ENCODE data around the gene KNG1. TPM values are rescaled to one million over a fixed set of nuclear protein-coding genes. Genes with fewer than 3 reads are reported as not detected.
A peak's percentile ranks its signal among the peaks of the same experiment; 100 is the strongest.

KNG1 gene
- total and polyA plus RNA-seq, 2 of the 8 experiments (the other 6 are each of a cell fraction or from before 2014, with no cell fraction given) = 0.05 TPM; not detected in 1

DNA sequence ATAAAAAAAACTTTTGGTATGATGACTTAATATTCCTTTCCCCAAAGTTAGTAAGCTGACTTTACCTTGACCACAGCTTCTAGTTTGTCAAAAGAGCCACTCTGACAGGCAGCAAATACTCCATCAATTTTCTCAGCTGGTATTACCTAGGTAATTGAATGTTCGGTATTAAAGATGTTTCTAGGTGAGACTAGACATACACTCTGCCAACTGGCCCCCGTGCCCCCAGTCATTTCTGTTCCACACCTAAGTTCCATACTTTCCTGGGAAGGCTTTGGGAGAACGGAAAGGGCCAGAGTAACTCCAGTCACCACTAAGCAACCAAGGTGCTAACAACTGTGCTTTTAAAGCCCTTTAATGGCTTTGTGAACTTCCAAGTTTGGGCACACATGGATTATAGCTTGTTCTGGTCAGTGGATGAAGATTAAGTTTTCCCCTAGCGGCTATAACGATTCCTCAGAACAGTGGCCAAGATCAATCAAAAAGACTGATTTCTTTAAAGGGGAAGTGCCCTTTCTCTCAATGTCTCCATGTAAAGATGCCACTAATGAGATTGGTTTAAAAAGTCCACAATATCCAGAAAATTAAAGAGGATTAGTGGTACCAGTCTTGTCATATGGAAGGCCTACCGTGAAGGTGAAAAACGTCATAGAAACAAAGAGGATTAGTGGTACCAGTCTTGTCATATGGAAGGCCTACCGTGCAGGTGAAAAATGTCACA lies 73.3 kb downstream of the KNG1 start (continued):
- no peak for TF ChIP-seq RXRA (IDR thresholded peaks at IDR 0.05; ENCODE audit: insufficient read depth, low read depth, low read length)
- no peak for TF ChIP-seq RAD21 (IDR thresholded peaks at IDR 0.05 in 1 of 2, conservative IDR thresholded peaks at IDR 0.05 in 1 of 2; ENCODE audit: low read depth in 2 of 2, low read length in 2 of 2)
- no peak for TF ChIP-seq SIX5 (IDR thresholded peaks at IDR 0.05; ENCODE audit: low read depth, low read length)
- TF ChIP-seq RNF2 (IDR thresholded peaks at IDR 0.05; ENCODE audit: borderline replicate concordance, low read depth, low read length, missing control alignments, poor library complexity, severe bottlenecking) = no peak
- TF ChIP-seq, protein P1, sequence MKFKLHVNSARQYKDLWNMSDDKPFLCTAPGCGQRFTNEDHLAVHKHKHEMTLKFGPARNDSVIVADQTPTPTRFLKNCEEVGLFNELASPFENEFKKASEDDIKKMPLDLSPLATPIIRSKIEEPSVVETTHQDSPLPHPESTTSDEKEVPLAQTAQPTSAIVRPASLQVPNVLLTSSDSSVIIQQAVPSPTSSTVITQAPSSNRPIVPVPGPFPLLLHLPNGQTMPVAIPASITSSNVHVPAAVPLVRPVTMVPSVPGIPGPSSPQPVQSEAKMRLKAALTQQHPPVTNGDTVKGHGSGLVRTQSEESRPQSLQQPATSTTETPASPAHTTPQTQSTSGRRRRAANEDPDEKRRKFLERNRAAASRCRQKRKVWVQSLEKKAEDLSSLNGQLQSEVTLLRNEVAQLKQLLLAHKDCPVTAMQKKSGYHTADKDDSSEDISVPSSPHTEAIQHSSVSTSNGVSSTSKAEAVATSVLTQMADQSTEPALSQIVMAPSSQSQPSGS (IDR thresholded peaks at IDR 0.05; ENCODE audit: low read length) = peak; percentile 66; the same call in 1 of the 2 replicates
- peak; percentile 84 for TF ChIP-seq TAF7 (optimal IDR thresholded peaks at IDR 0.05; ENCODE audit: borderline replicate concordance, low read depth, low read length)
- peak; percentile 69 for TF ChIP-seq SIRT6 (IDR thresholded peaks at IDR 0.05; ENCODE audit: low read length)
- TF ChIP-seq EP300 (IDR thresholded peaks at IDR 0.05; ENCODE audit: borderline replicate concordance in 1 of 2, low read depth in 2 of 2, low read length in 2 of 2) = no peak
- no peak for TF ChIP-seq MAFK (IDR thresholded peaks at IDR 0.05; ENCODE audit: low read depth, low read length)
- TF ChIP-seq, protein P2, sequence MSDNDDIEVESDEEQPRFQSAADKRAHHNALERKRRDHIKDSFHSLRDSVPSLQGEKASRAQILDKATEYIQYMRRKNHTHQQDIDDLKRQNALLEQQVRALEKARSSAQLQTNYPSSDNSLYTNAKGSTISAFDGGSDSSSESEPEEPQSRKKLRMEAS (IDR thresholded peaks at IDR 0.05) = no peak
- peak; percentile 85 to 99 for TF ChIP-seq POLR2A (IDR thresholded peaks at IDR 0.05; ENCODE audit: control extremely low read depth in 1 of 2, low read depth in 2 of 2, low read length in 2 of 2)
- no peak for TF ChIP-seq JUN (IDR thresholded peaks at IDR 0.05; ENCODE audit: low read depth, low read length)
- no peak for TF ChIP-seq GTF2F1 (IDR thresholded peaks at IDR 0.05; ENCODE audit: borderline replicate concordance, low read depth, low read length)
- TF ChIP-seq HDAC2 (IDR thresholded peaks at IDR 0.05; ENCODE audit: borderline replicate concordance in 1 of 2, low read depth in 2 of 2, low read length in 2 of 2) = no peak
- TF ChIP-seq YY1 (IDR thresholded peaks at IDR 0.05; ENCODE audit: low read depth, low read length) = no peak
- TF ChIP-seq BRCA1 (IDR thresholded peaks at IDR 0.05; ENCODE audit: low read depth, low read length) = no peak
- TF ChIP-seq BACH1 (IDR thresholded peaks at IDR 0.05; ENCODE audit: low read length) = no peak
- TF ChIP-seq GABPA (IDR thresholded peaks at IDR 0.05; ENCODE audit: borderline replicate concordance, insufficient read depth, low read length) = no peak
- TF ChIP-seq, protein P3, sequence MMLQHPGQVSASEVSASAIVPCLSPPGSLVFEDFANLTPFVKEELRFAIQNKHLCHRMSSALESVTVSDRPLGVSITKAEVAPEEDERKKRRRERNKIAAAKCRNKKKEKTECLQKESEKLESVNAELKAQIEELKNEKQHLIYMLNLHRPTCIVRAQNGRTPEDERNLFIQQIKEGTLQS (IDR thresholded peaks at IDR 0.05; ENCODE audit: insufficient read depth, low read depth, low read length) = no peak
- TF ChIP-seq NRF1 (IDR thresholded peaks at IDR 0.05; ENCODE audit: low read depth, low read length) = 0 out of 2 replicates have a peak, but pooled peaks have one; percentile 11
- no peak for TF ChIP-seq KDM1A (IDR thresholded peaks at IDR 0.05; ENCODE audit: borderline replicate concordance, low read length)

Data from H1 (cell line).